ENCODE data around the gene NPLOC4. TPM values are rescaled to one million over a fixed set of nuclear protein-coding genes. Genes with fewer than 3 reads are reported as not detected.

NPLOC4 gene
- total and polyA plus RNA-seq, 2 of the 8 experiments (the other 6 are each of a cell fraction or from before 2014, with no cell fraction given) = 70.7 to 92.7 TPM

GRCh38 chr17:81683208-81683583 lies 46.3 kb upstream of the NPLOC4 start:
- Histone ChIP-seq H3K4me2 (ENCODE audit: insufficient read depth in 1 of 2, low read depth in 2 of 2, low read length in 2 of 2) (peak overlapping the region; percentile 77 to 84), H2BK120ac (replicated peaks; ENCODE audit: low read depth, low read length) (no peak overlapping the region), H3K27ac (ENCODE audit: low read depth, low read length) (peak overlapping the region; percentile 58), H3K14ac (ENCODE audit: insufficient read length) (no peak overlapping the region), H2BK15ac (ENCODE audit: low read length) (no peak overlapping the region), H2BK12ac (ENCODE audit: low read depth, low read length) (no peak overlapping the region), H4K8ac (ENCODE audit: extremely low read depth, insufficient read depth, low read length) (peak overlapping the region; percentile 83), H3K4me3 (ENCODE audit: extremely low read depth in 1 of 4, insufficient read depth in 2 of 4, low read depth in 3 of 4, low read length in 4 of 4) (peak overlapping the region; percentile 76 to 89 (median 87)), H3K4ac (replicated peaks; ENCODE audit: insufficient read length, low read depth, low read length) (no peak overlapping the region), H4K20me1 (replicated peaks in 1 of 2; ENCODE audit: control insufficient read depth in 1 of 2, insufficient read depth in 2 of 2, low read length in 2 of 2) (peaks cover 0 to 23% of the 10 kb centered on the region in 2 experiments), H2AK5ac (ENCODE audit: low read depth, low read length) (no peak overlapping the region), H3K56ac (replicated peaks; ENCODE audit: insufficient read length, low read depth, low read length) (peak overlapping the region; percentile 70), H3K27me3 (replicated peaks in 1 of 4; ENCODE audit: control insufficient read depth in 3 of 4, extremely low read depth in 1 of 4, insufficient read depth in 3 of 4, low read length in 3 of 4) (no peaks in the 10 kb centered on the region; a peak in 1 of 7 replicates), H3K4me1 (replicated peaks in 1 of 4; ENCODE audit: control insufficient read depth in 3 of 4, insufficient read depth in 4 of 4, low read length in 3 of 4) (peaks cover 3 to 14% (median 7%) of the 10 kb centered on the region in 4 experiments; a peak in 6 of 7 replicates), H4K5ac (ENCODE audit: insufficient read length, low read depth, low read length) (peak overlapping the region; percentile 56), H3K23ac (ENCODE audit: insufficient read length) (no peak overlapping the region), H3K79me2 (ENCODE audit: control insufficient read depth in 1 of 2, insufficient read depth in 2 of 2, low read length in 2 of 2) (peaks cover 4 to 39% of the 10 kb centered on the region in 2 experiments; a peak in 3 of 4 replicates), H3K9ac (replicated peaks in 1 of 4; ENCODE audit: extremely low read depth in 1 of 4, low read depth in 3 of 4, low read length in 3 of 4) (peak overlapping the region; percentile 35 to 76 (median 73)), H3K18ac (ENCODE audit: extremely low read depth, low read length) (peak overlapping the region; percentile 32; the same call in 1 of the 2 replicates), H3K79me1 (ENCODE audit: low read depth, low read length) (peaks cover 15% of the 10 kb centered on the region), H3K23me2 (ENCODE audit: low read depth, low read length) (peaks cover 12% of the 10 kb centered on the region), H3K9me3 (ENCODE audit: insufficient read depth in 2 of 2, low read depth in 1 of 2, low read length in 1 of 2) (no peaks in the 10 kb centered on the region), H4K91ac (replicated peaks; ENCODE audit: insufficient read length, low read length) (peak overlapping the region; percentile 34), H2BK20ac (ENCODE audit: low read length) (no peak overlapping the region), H2AFZ (ENCODE audit: low read length) (no peak overlapping the region), H2BK5ac (ENCODE audit: low read depth, low read length) (peak overlapping the region; percentile 60; the same call in 1 of the 2 replicates), H3K36me3 (ENCODE audit: control insufficient read depth in 2 of 4, insufficient read depth in 4 of 4, low read length in 3 of 4) (peaks cover 2 to 15% (median 10%) of the 10 kb centered on the region in 4 experiments; a peak in 6 of 8 replicates)
- CTCF ChIA-PET (ENCODE audit: partially characterized antibody) = interaction anchor here (0.8 to 2.9 kb wide), 6 partner anchors 11 to 27 kb away, joined by 3 to 10 read pairs (median 4); no protein-coding TSS in a partner anchor
- POLR2A ChIA-PET (ENCODE audit: partially characterized antibody) = interaction anchor here (0.8 to 28.4 kb wide), 12 partner anchors 7 to 195 kb away, joined by 3 to 436 read pairs (median 6); partner anchors contain the start of genes CCDC137, MRPL12, NPLOC4 and OXLD1
- WGBS, 2 experiments (ENCODE audit: extremely low coverage in 1 of 2, insufficient coverage in 1 of 2, insufficient read length in 1 of 2, insufficient replicate concordance in 2 of 2, low coverage in 1 of 2, low lambda C conversion rate in 2 of 2, missing lambda C conversion rate in 1 of 2) = 3% methylated on average over 20 of the region's 37 CpGs; no CpG with 5 or more reads in 1 of the 2 experiments
- FAIRE-seq (no peak), DNase-seq (ENCODE audit: low read depth in 1 of 2, low spot score in 2 of 2) (no peak)
- no peak for TF ChIP-seq POLR2A (IDR thresholded peaks at IDR 0.05; ENCODE audit: control extremely low read depth in 1 of 2, low read depth in 2 of 2, low read length in 2 of 2)
- 0 out of 2 replicates have a peak, but pooled peaks have one; percentile 41 for TF ChIP-seq BACH1 (IDR thresholded peaks at IDR 0.05; ENCODE audit: low read length)
- no peak for TF ChIP-seq EP300 (IDR thresholded peaks at IDR 0.05; ENCODE audit: borderline replicate concordance in 1 of 2, low read depth in 2 of 2, low read length in 2 of 2)
- no peak for TF ChIP-seq HDAC2 (IDR thresholded peaks at IDR 0.05; ENCODE audit: borderline replicate concordance in 1 of 2, low read depth in 2 of 2, low read length in 2 of 2)
- TF ChIP-seq BRCA1 (IDR thresholded peaks at IDR 0.05; ENCODE audit: low read depth, low read length) = no peak
- no peak for TF ChIP-seq NANOG (IDR thresholded peaks at IDR 0.05; ENCODE audit: insufficient read depth, low read depth, low read length, poor library complexity, severe bottlenecking)
- TF ChIP-seq SIX5 (IDR thresholded peaks at IDR 0.05; ENCODE audit: low read depth, low read length) = no peak
- 0 out of 2 replicates have a peak, but pooled peaks have one; percentile 42 for TF ChIP-seq KDM5A (IDR thresholded peaks at IDR 0.05; ENCODE audit: low read length)
- TF ChIP-seq MAFK (IDR thresholded peaks at IDR 0.05; ENCODE audit: low read depth, low read length) = no peak
- TF ChIP-seq TAF1 (IDR thresholded peaks at IDR 0.05; ENCODE audit: low read depth, low read length) = no peak
- no peak for TF ChIP-seq BCL11A (IDR thresholded peaks at IDR 0.05; ENCODE audit: low read depth in 2 of 2, low read length in 2 of 2)
- no peak for TF ChIP-seq CHD2 (IDR thresholded peaks at IDR 0.05; ENCODE audit: low read length)
- TF ChIP-seq ZNF274 (IDR thresholded peaks at IDR 0.05; ENCODE audit: borderline replicate concordance, extremely low read depth, low read length) = no peak

Data from H1 (cell line).